SJSA1 (cell line): ENCODE results near the gene RIMS4. TPM values are rescaled to one million over a fixed set of nuclear protein-coding genes. Genes with fewer than 3 reads are reported as not detected.

Experiments
- DNase-seq, 2 experiments: peaks; one replicate each; pipeline ENCODE4 v3.0.0-alpha.2; 2015 to 2020; ENCODE audit warnings: low spot score in 2 of 2, low read depth in 1 of 2
- H3K27ac ChIP-seq: fragments of 250-450 bp; sonication (Bioruptor Pico); 2 replicates; pipeline ENCODE4 v1.5.1; 2020; ENCODE audit warnings: mild to moderate bottlenecking, moderate library complexity
- H3K27me3 ChIP-seq: fragments of 250-450 bp; sonication (Bioruptor Pico); replicated peaks from 2 replicates; pipeline ENCODE4 v1.5.1; 2020; ENCODE audit warnings: mild to moderate bottlenecking, moderate library complexity
- H3K36me3 ChIP-seq: fragments of 250-450 bp; sonication (Bioruptor Pico); 2 replicates; pipeline ENCODE4 v1.5.1; 2020; ENCODE audit warnings: mild to moderate bottlenecking
- H3K4me1 ChIP-seq: fragments of 250-450 bp; sonication (Bioruptor Pico); replicated peaks from 2 replicates; pipeline ENCODE4 v1.6.1; 2021; ENCODE audit warnings: mild to moderate bottlenecking
- H3K4me3 ChIP-seq: fragments of 250-450 bp; sonication (Bioruptor Pico); 2 replicates; pipeline ENCODE4 v1.5.1; 2020; ENCODE audit warnings: mild to moderate bottlenecking
- H3K9me3 ChIP-seq: fragments of 250-450 bp; sonication (Bioruptor Pico); replicated peaks from 2 replicates; pipeline ENCODE4 v1.5.1; 2020; ENCODE audit warnings: mild to moderate bottlenecking
- total RNA-seq: library from RNA; depleted of rRNA; stranded (reverse); fragments of >200 nt; shearing (Covaris generic); gene quantifications from 2 replicates; pipeline ENCODE4 v1.2.3, GENCODE V29; 2014

Gene RIMS4
- total RNA-seq, 1 experiment from 2014 or later = not detected

GRCh38 chr20:44817143-44817910 is 7.0 kb upstream of the RIMS4 start:
- H3K9me3 ChIP-seq = no peaks in the 10 kb centered on the region
- no peak overlapping the region for H3K4me3 ChIP-seq
- no peaks in the 10 kb centered on the region for H3K4me1 ChIP-seq
- H3K27ac ChIP-seq = no peak overlapping the region
- peaks cover 34% of the 10 kb centered on the region for H3K27me3 ChIP-seq
- no peaks in the 10 kb centered on the region for H3K36me3 ChIP-seq
- DNase-seq = no peak

GRCh38 chr20:44814937-44815336 is 4.6 kb upstream of the RIMS4 start:
- Histone ChIP-seq H3K4me3 (no peak overlapping the region), H3K27ac (no peak overlapping the region), H3K4me1 (no peaks in the 10 kb centered on the region), H3K27me3 (peaks cover 52% of the 10 kb centered on the region), H3K36me3 (no peaks in the 10 kb centered on the region), H3K9me3 (no peaks in the 10 kb centered on the region; the same call in 1 of the 2 replicates)
- DNase-seq = no peak

- H3K27ac ChIP-seq = no peak overlapping the region
- no peaks in the 10 kb centered on the region for H3K36me3 ChIP-seq
- peaks cover 65% of the 10 kb centered on the region for H3K27me3 ChIP-seq
- no peak for DNase-seq
- H3K4me3 ChIP-seq = no peak overlapping the region
- no peaks in the 10 kb centered on the region; the same call in 1 of the 2 replicates for H3K9me3 ChIP-seq
- no peaks in the 10 kb centered on the region for H3K4me1 ChIP-seq
Observed at GRCh38 chr20:44811150-44811685, 872 bp upstream of the RIMS4 start.

GRCh38 chr20:44810061-44810390 is 320 bp downstream of the RIMS4 start:
- H3K27me3 ChIP-seq = peaks cover 69% of the 10 kb centered on the region
- H3K27ac ChIP-seq = no peak overlapping the region
- no peak for DNase-seq
- no peaks in the 10 kb centered on the region; the same call in 1 of the 2 replicates for H3K9me3 ChIP-seq
- H3K4me1 ChIP-seq = no peaks in the 10 kb centered on the region
- no peak overlapping the region for H3K4me3 ChIP-seq
- no peaks in the 10 kb centered on the region for H3K36me3 ChIP-seq

GRCh38 chr20:44809380-44810060 is 826 bp downstream of the RIMS4 start:
- Histone ChIP-seq H3K4me3 (no peak overlapping the region), H3K27me3 (peaks cover 71% of the 10 kb centered on the region), H3K27ac (no peak overlapping the region), H3K4me1 (no peaks in the 10 kb centered on the region), H3K9me3 (no peaks in the 10 kb centered on the region; the same call in 1 of the 2 replicates), H3K36me3 (no peaks in the 10 kb centered on the region)
- no peak for DNase-seq

- no peaks in the 10 kb centered on the region for H3K36me3 ChIP-seq
- no peaks in the 10 kb centered on the region; the same call in 1 of the 2 replicates for H3K9me3 ChIP-seq
- H3K4me3 ChIP-seq = no peak overlapping the region
- no peak for DNase-seq
- H3K4me1 ChIP-seq = no peaks in the 10 kb centered on the region
- no peak overlapping the region for H3K27ac ChIP-seq
- H3K27me3 ChIP-seq = peaks cover 84% of the 10 kb centered on the region
Observed at GRCh38 chr20:44807684-44808056, 2.7 kb downstream of the RIMS4 start.

- no peak overlapping the region for H3K4me3 ChIP-seq
- no peak for DNase-seq
- no peak overlapping the region for H3K27ac ChIP-seq
- H3K4me1 ChIP-seq = no peaks in the 10 kb centered on the region
- H3K9me3 ChIP-seq = no peaks in the 10 kb centered on the region; the same call in 1 of the 2 replicates
- no peaks in the 10 kb centered on the region for H3K36me3 ChIP-seq
- peaks cover 82% of the 10 kb centered on the region for H3K27me3 ChIP-seq
Observed at GRCh38 chr20:44807051-44807683, 3.2 kb downstream of the RIMS4 start.

- Histone ChIP-seq H3K27me3 (peaks cover 74% of the 10 kb centered on the region), H3K36me3 (no peaks in the 10 kb centered on the region), H3K27ac (no peak overlapping the region), H3K9me3 (no peaks in the 10 kb centered on the region), H3K4me3 (no peak overlapping the region), H3K4me1 (no peaks in the 10 kb centered on the region)
- DNase-seq = no peak
Observed at GRCh38 chr20:44805979-44806620, 4.2 kb downstream of the RIMS4 start.

GRCh38 chr20:44805335-44805978 is 4.9 kb downstream of the RIMS4 start:
- Histone ChIP-seq H3K9me3 (no peaks in the 10 kb centered on the region), H3K27ac (no peak overlapping the region), H3K27me3 (peaks cover 67% of the 10 kb centered on the region), H3K4me1 (no peaks in the 10 kb centered on the region), H3K4me3 (no peak overlapping the region), H3K36me3 (no peaks in the 10 kb centered on the region)
- no peak for DNase-seq

- Histone ChIP-seq H3K27me3 (peaks cover 53% of the 10 kb centered on the region), H3K27ac (no peak overlapping the region), H3K9me3 (no peaks in the 10 kb centered on the region)
Observed at GRCh38 chr20:44803383-44803941, 6.9 kb downstream of the RIMS4 start.

GRCh38 chr20:44802702-44803101 is 7.6 kb downstream of the RIMS4 start:
- Histone ChIP-seq H3K4me3 (no peak overlapping the region), H3K36me3 (no peaks in the 10 kb centered on the region), H3K9me3 (no peaks in the 10 kb centered on the region), H3K4me1 (no peaks in the 10 kb centered on the region), H3K27ac (no peak overlapping the region), H3K27me3 (peaks cover 48% of the 10 kb centered on the region)
- DNase-seq = no peak

More at GRCh38 chr20:44803383-44803941, 6.9 kb downstream of the RIMS4 start:
- Histone ChIP-seq H3K36me3 (no peaks in the 10 kb centered on the region), H3K4me1 (no peaks in the 10 kb centered on the region), H3K4me3 (no peak overlapping the region)
- no peak for DNase-seq

- Histone ChIP-seq H3K27ac (no peak overlapping the region), H3K9me3 (no peaks in the 10 kb centered on the region), H3K4me3 (no peak overlapping the region), H3K36me3 (no peaks in the 10 kb centered on the region), H3K27me3 (peaks cover 32% of the 10 kb centered on the region), H3K4me1 (no peaks in the 10 kb centered on the region)
- DNase-seq = no peak
Observed at GRCh38 chr20:44800391-44801046, 9.8 kb downstream of the RIMS4 start.
